Endothelial cell of umbilical vein (primary cell): ENCODE measurements around the gene GARIN5B.

Experiments
- CTCF ChIP-seq, 2 donors: IDR thresholded peaks; 1 replicate in 1 of 2; 2 replicates in 1 of 2; pipeline ENCODE4 v1.5.1; 2011; ENCODE audit warnings: low read length in 2 of 2, mild to moderate bottlenecking in 2 of 2, moderate library complexity in 2 of 2, control low read depth in 1 of 2, inconsistent platforms in 1 of 2, low read depth in 1 of 2; ENCODE audit not compliant: insufficient read depth in 1 of 2; ENCODE audit errors: extremely low read depth in 1 of 2
- EZH2 ChIP-seq: IDR thresholded peaks from 2 replicates; pipeline ENCODE4 v1.6.1; 2012; ENCODE audit warnings: borderline replicate concordance, low read depth, mild to moderate bottlenecking, moderate library complexity, low read length, inconsistent platforms; ENCODE audit not compliant: severe bottlenecking
- GATA2 ChIP-seq: IDR thresholded peaks from 2 replicates; pipeline ENCODE4 v1.7.0; 2011; ENCODE audit warnings: low read depth, mild to moderate bottlenecking, moderate library complexity, mixed read lengths, low read length; ENCODE audit not compliant: insufficient read length, insufficient read depth
- MAX ChIP-seq: IDR thresholded peaks from 2 replicates; pipeline ENCODE4 v1.6.1; 2011; ENCODE audit not compliant: insufficient read depth, insufficient read length
- POLR2A ChIP-seq: IDR thresholded peaks from 2 replicates; pipeline ENCODE4 v1.6.1; 2012; ENCODE audit warnings: low read depth, mild to moderate bottlenecking, control low read depth, low read length
- POLR2AphosphoS5 ChIP-seq: IDR thresholded peaks from 2 replicates; pipeline ENCODE4 v1.6.1; 2012; ENCODE audit warnings: low read depth, mild to moderate bottlenecking, control low read depth, low read length, moderate library complexity; ENCODE audit not compliant: insufficient read depth

GRCh38 chr19:55390461-55390880, 27.4 kb upstream of the GARIN5B start:
- no peak for TF ChIP-seq CTCF (IDR thresholded peaks at IDR 0.05; ENCODE audit: extremely low read depth in 1 of 2, insufficient read depth in 1 of 2, low read depth in 1 of 2, low read length in 2 of 2)
- no peak for TF ChIP-seq EZH2
- TF ChIP-seq POLR2A = no peak
- TF ChIP-seq POLR2AphosphoS5 = no peak
- no peak for TF ChIP-seq MAX
- no peak for TF ChIP-seq GATA2
